ENCODE data around the gene CEACAM4.

CEACAM4 gene

DNA sequence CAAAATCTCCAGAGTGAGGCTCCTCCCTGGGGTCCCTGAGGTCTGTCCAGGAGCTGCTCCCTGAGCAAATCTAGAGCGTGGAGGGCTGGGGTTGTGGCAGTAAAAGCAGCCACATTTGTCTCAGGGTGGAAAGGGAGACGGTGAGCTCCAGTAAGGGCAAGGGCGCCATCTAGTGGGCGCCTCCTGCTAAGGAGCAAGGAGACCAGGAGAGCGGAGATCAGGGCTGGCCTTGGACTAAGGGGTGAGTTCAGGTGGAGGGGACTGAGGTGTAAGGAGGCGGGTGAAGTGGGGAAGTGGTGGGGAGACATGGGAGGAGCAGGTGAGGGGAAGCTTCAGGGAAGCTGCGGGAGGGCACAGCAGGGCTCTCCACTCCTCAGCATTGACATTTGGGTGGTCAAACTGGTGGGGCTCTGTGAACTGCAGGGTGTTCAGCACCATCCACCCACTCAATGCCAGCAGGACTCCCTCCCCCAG is 56.2 kb downstream of the CEACAM4 start:
- TF ChIP-seq CTCF (IDR thresholded peaks at IDR 0.05; ENCODE audit: low read depth, low read length): peak; percentile 88
- H3K4me3 ChIP-seq (ENCODE audit: low read depth, low read length): no peak overlapping the region

DNA sequence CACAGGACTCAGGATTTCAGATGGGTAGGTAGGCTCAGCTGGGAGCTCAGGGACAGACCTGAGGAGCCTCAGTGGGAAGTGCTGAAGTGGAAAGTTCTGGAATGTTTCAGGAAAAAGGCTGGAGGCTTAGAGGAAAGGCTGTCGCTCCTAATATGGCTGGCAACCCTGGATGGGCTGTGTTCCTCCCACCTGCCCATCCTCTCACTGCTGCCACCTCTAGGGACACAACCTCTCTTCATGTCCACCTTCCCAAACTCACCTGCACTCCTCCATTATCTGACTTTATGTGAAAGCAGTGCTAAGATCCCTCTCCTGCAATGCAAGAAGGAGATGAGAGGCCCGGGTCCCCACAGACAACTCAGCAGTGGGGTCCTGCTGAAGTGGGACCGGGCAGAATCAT is 56.7 kb downstream of the CEACAM4 start:
- TF ChIP-seq CTCF (IDR thresholded peaks at IDR 0.05; ENCODE audit: low read depth, low read length): no peak
- no peak overlapping the region for H3K4me3 ChIP-seq (ENCODE audit: low read depth, low read length)

GRCh38 chr19:41569481-41570150 is 57.3 kb downstream of the CEACAM4 start:
- H3K4me3 ChIP-seq (ENCODE audit: low read depth, low read length): no peak overlapping the region
- no peak for TF ChIP-seq CTCF (IDR thresholded peaks at IDR 0.05; ENCODE audit: low read depth, low read length)
